Mucosa of descending colon (tissue), 3 donors: ENCODE measurements around the gene SPC24. TPM values are rescaled to one million over a fixed set of nuclear protein-coding genes. Genes with fewer than 3 reads are reported as not detected.
"Not testable (repeated sequence)": the region's sequence is repeated elsewhere in the genome, so short reads cannot be mapped to it uniquely, and the experiment has no call there.

Experiments
- ATAC-seq: fragments of 200-7000 bp; cut with Tn5 transposase; one replicate; pipeline ENCODE4 v1.9.1; 2020; ENCODE audit warnings: mild to moderate bottlenecking, moderate library complexity
- DNase-seq, 3 donors: peaks; one replicate each; pipeline ENCODE4 v3.0.0-alpha.2; 2020
- H3K36me3 ChIP-seq: fragments of 200-600 bp; one replicate; pipeline ENCODE4 v1.8.0; 2021; ENCODE audit warnings: low read depth, mild to moderate bottlenecking
- H3K4me1 ChIP-seq: fragments of 200-600 bp; one replicate; pipeline ENCODE4 v1.8.0; 2021; ENCODE audit warnings: low read depth, mild to moderate bottlenecking
- H3K4me3 ChIP-seq: fragments of 200-600 bp; one replicate; pipeline ENCODE4 v1.8.0; 2021; ENCODE audit warnings: mild to moderate bottlenecking
- H3K9me3 ChIP-seq: fragments of 200-600 bp; one replicate; pipeline ENCODE4 v1.8.0; 2021; ENCODE audit warnings: mild to moderate bottlenecking
- intact Hi-C, 2 donors: fragments of 100-400 bp; cut with DNase I in 1 of 2; cut with micrococcal nuclease in 1 of 2; formaldehyde crosslinking; loops; one replicate each; pipeline versions ENCODE4 v1.11.0 to v1.11.1; 2022; cut with DNase I, micrococcal nuclease
- total RNA-seq, 3 donors: library from RNA; stranded (reverse); fragmentation: NEBNext Ultra II Directional in 2 of 3; extraction: Animal tissue kit (Norgen Biotek cat#: 25700) in 2 of 3; gene quantifications; one replicate each; pipeline versions ENCODE4 v1.2.1 to v1.2.4, GENCODE V29; 2021 to 2023
- TF ChIP-seq, protein P1 (sequence below): fragments of 200-600 bp; IDR thresholded peaks from one replicate; pipeline ENCODE4 v1.8.0; 2022; ENCODE audit warnings: antibody characterized with exemption, mild to moderate bottlenecking
- donor health status: DM: no; HTN: no; CAD: no; lungs with moderate emphysema.
- donor health status: DM: no; HTN: no; CAD: no.
- donor health status: DM: no; HTN: yes; CAD: no.

SPC24 gene
- total RNA-seq, 3 donors from 2014 or later = 2.8 to 15.8 (median 3.8) TPM

DNA sequence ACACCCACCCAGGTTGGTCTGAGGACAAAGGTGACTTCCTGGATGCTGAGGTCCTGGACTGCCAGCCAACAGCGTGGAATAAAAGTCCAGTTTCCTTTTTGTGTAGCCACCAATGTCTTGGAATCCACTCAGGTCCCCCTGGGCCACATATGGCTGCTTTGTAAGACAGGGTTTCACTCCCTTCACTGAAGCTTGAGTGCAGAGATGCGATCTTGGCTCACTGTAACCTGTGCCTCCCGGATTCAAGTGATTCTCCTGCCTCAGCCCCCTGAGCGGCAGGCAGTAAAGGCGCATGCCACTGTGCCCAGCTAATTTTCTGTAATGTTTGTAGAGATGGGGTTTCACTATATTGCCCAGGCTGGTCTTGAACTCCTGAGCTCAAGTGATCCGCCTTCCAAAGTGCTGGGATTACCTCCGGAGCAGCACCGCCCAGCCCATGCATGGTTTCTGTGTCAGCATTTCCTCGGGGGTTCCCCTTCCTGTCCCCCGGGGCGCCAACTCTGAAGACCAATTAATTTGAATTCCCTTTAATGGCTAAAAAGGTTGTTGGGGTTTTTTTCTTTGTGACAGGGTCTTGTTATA lies 24.2 kb upstream of the SPC24 start:
- Histone ChIP-seq H3K4me3 (no peak overlapping the region), H3K4me1 (peaks cover 10% of the 10 kb centered on the region), H3K9me3 (no peaks in the 10 kb centered on the region), H3K36me3 (no peaks in the 10 kb centered on the region)
- DNase-seq = no peak
- peak; percentile 71 for ATAC-seq
- TF ChIP-seq, protein P1, sequence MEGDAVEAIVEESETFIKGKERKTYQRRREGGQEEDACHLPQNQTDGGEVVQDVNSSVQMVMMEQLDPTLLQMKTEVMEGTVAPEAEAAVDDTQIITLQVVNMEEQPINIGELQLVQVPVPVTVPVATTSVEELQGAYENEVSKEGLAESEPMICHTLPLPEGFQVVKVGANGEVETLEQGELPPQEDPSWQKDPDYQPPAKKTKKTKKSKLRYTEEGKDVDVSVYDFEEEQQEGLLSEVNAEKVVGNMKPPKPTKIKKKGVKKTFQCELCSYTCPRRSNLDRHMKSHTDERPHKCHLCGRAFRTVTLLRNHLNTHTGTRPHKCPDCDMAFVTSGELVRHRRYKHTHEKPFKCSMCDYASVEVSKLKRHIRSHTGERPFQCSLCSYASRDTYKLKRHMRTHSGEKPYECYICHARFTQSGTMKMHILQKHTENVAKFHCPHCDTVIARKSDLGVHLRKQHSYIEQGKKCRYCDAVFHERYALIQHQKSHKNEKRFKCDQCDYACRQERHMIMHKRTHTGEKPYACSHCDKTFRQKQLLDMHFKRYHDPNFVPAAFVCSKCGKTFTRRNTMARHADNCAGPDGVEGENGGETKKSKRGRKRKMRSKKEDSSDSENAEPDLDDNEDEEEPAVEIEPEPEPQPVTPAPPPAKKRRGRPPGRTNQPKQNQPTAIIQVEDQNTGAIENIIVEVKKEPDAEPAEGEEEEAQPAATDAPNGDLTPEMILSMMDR = no peak
- intact Hi-C loops = no loop called here

DNA sequence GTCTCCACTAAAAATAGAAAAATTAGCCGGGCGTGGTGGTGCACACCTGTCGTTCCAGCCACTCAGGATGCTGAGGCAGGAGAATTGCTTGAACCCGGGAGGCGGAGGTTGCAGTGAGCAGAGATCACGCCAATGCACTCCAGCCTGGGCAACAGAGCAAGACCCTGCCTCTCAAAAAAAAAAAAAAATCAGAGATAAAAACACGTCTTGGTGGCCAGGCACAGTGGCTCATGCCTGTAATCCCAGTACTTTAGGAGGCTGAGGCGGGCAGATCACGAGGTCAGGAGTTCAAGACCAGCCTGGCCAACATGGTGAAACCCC lies 23.5 kb upstream of the SPC24 start:
- DNase-seq, intact Hi-C loops, ATAC-seq, H3K36me3 ChIP-seq, H3K9me3 ChIP-seq, H3K4me3 ChIP-seq: not testable (repeated sequence)
- H3K4me1 ChIP-seq = peaks cover 10% of the 10 kb centered on the region

DNA sequence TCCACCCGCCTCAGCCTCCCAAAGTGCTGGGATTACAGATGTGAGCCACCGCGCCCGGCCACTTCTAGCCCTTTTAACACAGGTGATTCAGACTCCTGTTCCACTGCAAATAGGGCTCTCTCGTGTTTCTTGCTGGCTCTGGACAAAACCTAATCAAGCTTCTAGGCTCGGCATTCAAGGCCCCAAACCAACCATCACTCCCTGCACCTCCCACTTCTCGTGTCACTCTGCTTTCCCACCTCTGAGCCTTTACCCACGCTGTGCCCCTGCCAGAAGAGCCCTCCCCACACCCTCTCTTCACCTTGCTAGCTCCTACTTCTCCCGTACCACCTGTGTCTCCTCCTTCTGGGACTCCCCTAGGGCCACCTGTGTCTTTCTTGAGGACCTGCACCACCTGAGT lies 22.0 kb upstream of the SPC24 start:
- ATAC-seq = no peak
- no peak overlapping the region for H3K4me3 ChIP-seq
- H3K9me3 ChIP-seq = no peaks in the 10 kb centered on the region
- H3K4me1 ChIP-seq = peaks cover 10% of the 10 kb centered on the region
- no peaks in the 10 kb centered on the region for H3K36me3 ChIP-seq
- DNase-seq = no peak
- TF ChIP-seq, protein P1 = no peak
- intact Hi-C loops = no loop called here

DNA sequence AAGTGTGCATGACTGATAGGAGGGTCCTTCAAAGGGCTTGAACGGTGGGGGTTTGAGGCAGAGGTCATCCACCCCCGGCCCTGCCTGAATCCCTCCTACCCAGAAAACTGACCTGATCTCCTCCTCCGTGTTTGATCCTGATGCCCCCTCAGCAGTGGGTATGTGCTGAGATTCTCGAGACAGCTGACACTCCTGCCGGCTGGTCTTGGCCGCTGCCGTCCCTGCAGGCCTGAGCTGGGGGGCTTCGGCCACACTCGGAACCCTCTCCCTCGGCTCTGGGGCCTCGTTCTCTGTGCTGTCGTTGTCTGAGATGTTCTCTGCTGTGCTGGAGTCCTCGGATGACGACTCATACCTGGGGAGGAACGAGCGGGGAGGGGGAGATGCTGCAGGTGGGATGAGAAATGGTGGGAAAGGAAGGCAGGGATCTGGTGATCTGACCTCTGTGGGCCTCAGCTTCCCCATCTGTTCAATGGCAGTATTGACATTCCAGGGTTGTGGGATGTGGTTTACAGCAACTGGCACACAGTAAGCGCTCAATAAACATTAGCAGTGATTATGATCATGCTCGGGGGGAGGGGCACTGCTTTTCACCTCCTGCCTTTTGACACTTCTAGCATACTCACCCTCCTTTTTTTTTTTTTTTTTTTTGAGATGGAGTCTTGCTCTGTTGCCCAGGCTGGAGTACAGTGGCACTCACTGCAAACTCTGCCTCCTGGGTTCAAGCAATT lies 21.0 kb upstream of the SPC24 start:
- DNase-seq (no peak), ATAC-seq (no peak)
- TF ChIP-seq, protein P1 = no peak
- H3K4me1 ChIP-seq = peaks cover 10% of the 10 kb centered on the region
- no peaks in the 10 kb centered on the region for H3K9me3 ChIP-seq
- H3K36me3 ChIP-seq = no peaks in the 10 kb centered on the region
- H3K4me3 ChIP-seq = no peak overlapping the region
- intact Hi-C loops = no loop called here

DNA sequence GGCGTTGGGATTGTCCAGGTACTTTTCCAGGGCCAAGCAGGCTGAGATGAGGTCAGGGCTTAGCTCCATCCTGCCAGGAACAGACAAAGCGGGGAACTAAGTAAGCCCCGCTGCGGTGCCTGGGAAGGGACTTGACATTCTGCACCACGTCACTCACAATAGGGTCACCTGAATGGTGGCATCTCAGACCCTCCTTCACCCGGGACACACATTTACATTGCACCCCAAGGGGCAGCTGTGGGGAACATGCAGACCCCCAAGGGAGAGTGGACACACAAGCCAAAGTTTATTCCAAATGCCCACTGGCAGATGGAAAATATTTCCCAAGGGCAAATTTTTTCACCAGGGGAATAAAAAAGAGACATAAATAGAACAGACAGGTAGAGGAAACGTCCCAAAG lies 20.3 kb upstream of the SPC24 start:
- no peak for DNase-seq
- intact Hi-C loops = no loop called here
- peaks cover 10% of the 10 kb centered on the region for H3K4me1 ChIP-seq
- no peaks in the 10 kb centered on the region for H3K9me3 ChIP-seq
- no peak for ATAC-seq
- no peaks in the 10 kb centered on the region for H3K36me3 ChIP-seq
- TF ChIP-seq, protein P1 = no peak
- H3K4me3 ChIP-seq = no peak overlapping the region

DNA sequence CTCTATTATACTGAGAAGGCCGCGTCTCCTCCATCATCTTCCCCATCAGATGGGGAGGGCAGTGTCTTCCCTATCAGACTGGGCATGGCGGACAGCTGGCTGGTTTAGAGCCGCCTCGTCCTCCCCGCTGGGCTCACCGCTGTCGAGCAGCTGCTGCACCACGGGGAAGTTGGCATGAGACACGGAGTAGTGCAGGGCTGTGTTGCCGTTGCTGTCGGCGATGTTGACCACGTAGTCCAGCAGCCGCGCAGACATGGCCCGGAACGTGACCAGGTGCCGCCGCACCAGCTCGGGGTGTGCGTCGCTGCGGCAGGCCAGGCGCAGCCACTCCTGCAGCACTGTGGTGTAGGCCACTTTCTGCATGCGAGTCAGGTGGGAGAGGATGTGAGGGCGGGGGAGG lies 18.8 kb upstream of the SPC24 start:
- TF ChIP-seq, protein P1 = no peak
- intact Hi-C loops = no loop called here
- Histone ChIP-seq H3K4me1 (peaks cover 3% of the 10 kb centered on the region), H3K4me3 (no peak overlapping the region), H3K9me3 (no peaks in the 10 kb centered on the region), H3K36me3 (no peaks in the 10 kb centered on the region)
- ATAC-seq (no peak), DNase-seq (no peak)
